Natural killer cell (primary cell): Measurements from ENCODE around the gene MGAT5B. TPM values are rescaled to one million over a fixed set of nuclear protein-coding genes. Genes with fewer than 3 reads are reported as not detected.

Experiments
- ATAC-seq, 3 donors: fragments of 150-1000 bp in 2 of 3; fragments of 200-7000 bp in 1 of 3; cut with Tn5 transposase; 1 replicate in 1 of 3; 2 replicates in 2 of 3; pipeline ENCODE4 v1.10.0; 2021; ENCODE audit warnings: mild to moderate bottlenecking in 2 of 3, moderate library complexity in 2 of 3
- DNase-seq, 2 donors: peaks; one replicate each; pipeline versions ENCODE4 v3.0.0 to v3.0.0-alpha.2; 2013 to 2021; ENCODE audit warnings: mixed read lengths in 1 of 2
- H3K27ac ChIP-seq: one replicate; pipeline ENCODE4 v1.5.1; 2013; ENCODE audit warnings: mild to moderate bottlenecking, low read length
- H3K27me3 ChIP-seq: one replicate; pipeline ENCODE4 v1.6.1; 2013; ENCODE audit warnings: low read length; ENCODE audit not compliant: control insufficient read depth, insufficient read depth
- H3K36me3 ChIP-seq: one replicate; pipeline ENCODE4 v1.6.1; 2013; ENCODE audit warnings: low read length; ENCODE audit not compliant: control insufficient read depth, insufficient read depth
- H3K4me1 ChIP-seq: one replicate; pipeline ENCODE4 v1.6.1; 2013; ENCODE audit warnings: low read length; ENCODE audit not compliant: control insufficient read depth, insufficient read depth
- H3K4me3 ChIP-seq: one replicate; pipeline ENCODE4 v1.5.1; 2013; ENCODE audit warnings: low read length
- H3K9me3 ChIP-seq: one replicate; pipeline ENCODE4 v1.6.1; 2013; ENCODE audit warnings: low read length; ENCODE audit not compliant: control insufficient read depth, insufficient read depth
- H3K27ac Mint-ChIP-seq, 2 donors: one replicate each; pipeline ENCODE4 v1.8.0; 2022; ENCODE audit warnings: mild to moderate bottlenecking in 2 of 2, mixed read lengths in 2 of 2, moderate library complexity in 1 of 2
- H3K27me3 Mint-ChIP-seq, 2 donors: one replicate each; pipeline ENCODE4 v1.8.0; 2022; ENCODE audit warnings: low read depth in 2 of 2, mixed read lengths in 2 of 2
- H3K36me3 Mint-ChIP-seq: one replicate; pipeline ENCODE4 v1.8.0; 2022; ENCODE audit warnings: mixed read lengths
- H3K4me1 Mint-ChIP-seq, 2 donors: one replicate each; pipeline ENCODE4 v1.8.0; 2022; ENCODE audit warnings: mixed read lengths in 2 of 2
- H3K4me3 Mint-ChIP-seq: one replicate; pipeline ENCODE4 v1.8.0; 2022; ENCODE audit warnings: mild to moderate bottlenecking, moderate library complexity, mixed read lengths
- H3K9me3 Mint-ChIP-seq, 2 donors: one replicate each; pipeline ENCODE4 v1.8.0; 2022; ENCODE audit warnings: mixed read lengths in 2 of 2
- WGBS: methylation state at CpG from one replicate; pipeline ENCODE4 v1.1.7; 2013; ENCODE audit warnings: missing lambda C conversion rate; ENCODE audit not compliant: insufficient coverage; 5-methylcytosine and 5-hydroxymethylcytosine counted together
- intact Hi-C: fragments of 100-400 bp; cut with micrococcal nuclease; formaldehyde crosslinking; loops from one replicate; pipeline ENCODE4 v1.14.2; 2022
- total RNA-seq, 4 donors: library from RNA; stranded (reverse); fragments of 120-200 nt in 1 of 4; gene quantifications; one replicate each; pipeline versions ENCODE4 v1.2.3 to v1.2.4, GENCODE V29; 2013 to 2022
- TF ChIP-seq, protein P1 (sequence below): fragments of 200-600 bp; IDR thresholded peaks from one replicate; pipeline ENCODE4 v1.8.0; 2022; ENCODE audit warnings: antibody characterized with exemption

MGAT5B gene
- total RNA-seq, 3 donors from 2014 or later (not counting 1 experiment from before 2014, with no cell fraction given), result not detected

- Histone ChIP-seq H3K4me3 (no peak overlapping the region), H3K27me3 (no peaks in the 10 kb centered on the region), H3K27ac (no peak overlapping the region), H3K9me3 (no peaks in the 10 kb centered on the region), H3K36me3 (no peaks in the 10 kb centered on the region), H3K4me1 (no peaks in the 10 kb centered on the region)
- intact Hi-C loops, result no loop called here
- H3K27me3 Mint-ChIP-seq, result no peaks in the 10 kb centered on the region
- TF ChIP-seq, protein P1, sequence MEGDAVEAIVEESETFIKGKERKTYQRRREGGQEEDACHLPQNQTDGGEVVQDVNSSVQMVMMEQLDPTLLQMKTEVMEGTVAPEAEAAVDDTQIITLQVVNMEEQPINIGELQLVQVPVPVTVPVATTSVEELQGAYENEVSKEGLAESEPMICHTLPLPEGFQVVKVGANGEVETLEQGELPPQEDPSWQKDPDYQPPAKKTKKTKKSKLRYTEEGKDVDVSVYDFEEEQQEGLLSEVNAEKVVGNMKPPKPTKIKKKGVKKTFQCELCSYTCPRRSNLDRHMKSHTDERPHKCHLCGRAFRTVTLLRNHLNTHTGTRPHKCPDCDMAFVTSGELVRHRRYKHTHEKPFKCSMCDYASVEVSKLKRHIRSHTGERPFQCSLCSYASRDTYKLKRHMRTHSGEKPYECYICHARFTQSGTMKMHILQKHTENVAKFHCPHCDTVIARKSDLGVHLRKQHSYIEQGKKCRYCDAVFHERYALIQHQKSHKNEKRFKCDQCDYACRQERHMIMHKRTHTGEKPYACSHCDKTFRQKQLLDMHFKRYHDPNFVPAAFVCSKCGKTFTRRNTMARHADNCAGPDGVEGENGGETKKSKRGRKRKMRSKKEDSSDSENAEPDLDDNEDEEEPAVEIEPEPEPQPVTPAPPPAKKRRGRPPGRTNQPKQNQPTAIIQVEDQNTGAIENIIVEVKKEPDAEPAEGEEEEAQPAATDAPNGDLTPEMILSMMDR, result no peak
- H3K9me3 Mint-ChIP-seq, result no peaks in the 10 kb centered on the region
- H3K36me3 Mint-ChIP-seq, result no peaks in the 10 kb centered on the region
- no peak overlapping the region for H3K27ac Mint-ChIP-seq
- ATAC-seq (no peak), DNase-seq (no peak)
- H3K4me1 Mint-ChIP-seq, result no peaks in the 10 kb centered on the region
- 88% methylated on average over 8 of the region's 8 CpGs for WGBS
- H3K4me3 Mint-ChIP-seq, result no peak overlapping the region
Observed at GRCh38 chr17:76951375-76951905, 83.2 kb downstream of the MGAT5B start.

- no peak for ATAC-seq
- no peak overlapping the region for H3K4me3 Mint-ChIP-seq
- Histone ChIP-seq H3K36me3 (no peaks in the 10 kb centered on the region), H3K27me3 (no peaks in the 10 kb centered on the region), H3K9me3 (no peaks in the 10 kb centered on the region), H3K27ac (no peak overlapping the region), H3K4me3 (no peak overlapping the region), H3K4me1 (peaks cover 4% of the 10 kb centered on the region)
- H3K36me3 Mint-ChIP-seq, result no peaks in the 10 kb centered on the region
- 96% methylated on average over 5 of the region's 5 CpGs for WGBS
- no peaks in the 10 kb centered on the region for H3K4me1 Mint-ChIP-seq
- DNase-seq, result no peak
- no peaks in the 10 kb centered on the region for H3K27me3 Mint-ChIP-seq
- no peaks in the 10 kb centered on the region for H3K9me3 Mint-ChIP-seq
- H3K27ac Mint-ChIP-seq, result no peak overlapping the region
- intact Hi-C loops, result no loop called here
- TF ChIP-seq, protein P1, result no peak
Observed at GRCh38 chr17:76952402-76952801, 84.2 kb downstream of the MGAT5B start.

DNA sequence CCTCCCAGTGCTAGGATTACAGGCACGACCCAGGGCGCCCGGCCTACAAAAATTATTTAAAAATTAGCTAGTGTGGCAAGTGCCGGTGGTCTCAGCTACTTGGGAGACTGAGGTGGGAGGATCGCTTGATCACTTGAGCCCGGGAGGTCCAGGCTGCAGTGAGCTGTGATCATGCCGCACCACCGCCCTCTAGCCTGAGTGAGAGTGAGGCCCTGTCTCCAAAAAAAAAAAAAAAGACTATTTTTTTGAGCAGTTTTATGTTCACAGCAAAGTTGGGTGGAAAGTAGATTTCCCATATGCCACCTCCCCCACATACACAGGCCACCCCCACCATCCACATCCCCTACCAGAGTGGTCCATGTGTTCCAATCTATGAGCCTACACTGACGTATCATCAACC is 84.9 kb downstream of the MGAT5B start:
- no peaks in the 10 kb centered on the region for H3K9me3 Mint-ChIP-seq
- intact Hi-C loops, result no loop called here
- Histone ChIP-seq H3K4me1 (peaks cover 7% of the 10 kb centered on the region), H3K4me3 (no peak overlapping the region), H3K27me3 (no peaks in the 10 kb centered on the region), H3K36me3 (no peaks in the 10 kb centered on the region), H3K9me3 (no peaks in the 10 kb centered on the region), H3K27ac (no peak overlapping the region)
- ATAC-seq (no peak), DNase-seq (no peak)
- H3K36me3 Mint-ChIP-seq, result no peaks in the 10 kb centered on the region
- H3K27me3 Mint-ChIP-seq, result no peaks in the 10 kb centered on the region
- no peaks in the 10 kb centered on the region for H3K4me1 Mint-ChIP-seq
- H3K27ac Mint-ChIP-seq, result no peak overlapping the region
- 95% methylated on average over 9 of the region's 9 CpGs for WGBS
- TF ChIP-seq, protein P1, result no peak
- no peak overlapping the region for H3K4me3 Mint-ChIP-seq

- H3K27me3 Mint-ChIP-seq, result peaks cover 0 to 3% of the 10 kb centered on the region in 2 donors
- H3K27ac Mint-ChIP-seq, result no peak overlapping the region
- intact Hi-C loops, result no loop called here
- 92% methylated on average over 2 of the region's 2 CpGs for WGBS
- DNase-seq (no peak), ATAC-seq (no peak)
- no peak overlapping the region for H3K4me3 ChIP-seq
- TF ChIP-seq, protein P1, result no peak
- H3K36me3 ChIP-seq, result no peaks in the 10 kb centered on the region
- no peak overlapping the region for H3K4me3 Mint-ChIP-seq
- H3K4me1 Mint-ChIP-seq, result no peaks in the 10 kb centered on the region
- H3K4me1 ChIP-seq, result peaks cover 7% of the 10 kb centered on the region
- no peak overlapping the region for H3K27ac ChIP-seq
- no peaks in the 10 kb centered on the region for H3K27me3 ChIP-seq
- H3K9me3 Mint-ChIP-seq, result no peaks in the 10 kb centered on the region
- H3K9me3 ChIP-seq, result no peaks in the 10 kb centered on the region
- H3K36me3 Mint-ChIP-seq, result no peaks in the 10 kb centered on the region
Observed at GRCh38 chr17:76953946-76954345, 85.7 kb downstream of the MGAT5B start.
